ENCODE measurements around the gene PACC1.

The PACC1 gene

DNA sequence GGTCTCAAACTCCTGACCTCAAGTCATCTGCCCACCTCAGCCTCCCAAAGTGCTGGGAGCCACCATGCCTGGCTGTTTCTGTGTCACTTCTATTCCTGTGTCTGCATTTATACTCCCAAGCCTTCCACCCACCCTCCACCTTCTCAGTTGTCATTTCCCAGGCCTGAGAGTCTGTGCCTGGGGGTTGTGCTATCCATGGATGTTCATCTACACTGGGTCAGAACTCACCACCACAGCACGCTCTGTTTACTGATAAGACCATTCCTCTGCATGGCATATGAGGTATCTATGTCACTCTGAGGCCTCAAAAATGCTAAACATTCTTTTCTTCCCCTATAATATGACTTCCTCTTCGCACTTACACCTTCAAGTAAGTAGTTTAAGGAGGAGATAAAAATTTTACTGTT lies 24.1 kb upstream of the PACC1 start:
- no peak for DNase-seq (ENCODE audit: low read depth, low spot score)

DNA sequence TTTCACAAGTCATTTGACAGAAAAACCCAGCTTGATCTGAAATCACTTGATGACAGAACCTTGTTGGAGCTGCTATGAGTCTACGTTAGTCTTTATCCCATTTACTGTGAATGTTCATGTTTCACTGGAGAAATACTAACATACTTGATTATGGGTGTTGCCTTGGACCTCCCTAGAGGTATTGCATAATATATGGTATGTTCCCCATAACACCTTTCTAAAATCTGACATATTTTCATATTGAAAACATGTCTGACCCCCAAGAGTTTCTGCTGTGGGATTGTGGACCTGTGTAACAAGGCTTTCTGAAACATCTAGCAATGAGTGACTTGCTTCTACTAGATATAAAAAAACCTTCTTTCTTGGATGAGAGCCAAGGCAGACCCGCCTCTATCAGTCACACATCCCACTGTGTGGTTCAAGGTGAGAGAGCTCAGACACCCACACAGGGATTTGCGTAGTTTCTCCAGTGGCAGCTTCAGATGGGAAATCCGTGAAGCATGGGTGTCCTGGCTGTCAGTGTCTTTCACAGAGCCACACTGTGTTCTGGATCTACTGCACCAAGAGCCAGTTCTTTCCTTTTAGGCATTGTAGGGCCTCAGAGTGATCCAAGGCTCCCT lies 22.6 kb upstream of the PACC1 start:
- no peak for DNase-seq (ENCODE audit: low read depth, low spot score)

DNA sequence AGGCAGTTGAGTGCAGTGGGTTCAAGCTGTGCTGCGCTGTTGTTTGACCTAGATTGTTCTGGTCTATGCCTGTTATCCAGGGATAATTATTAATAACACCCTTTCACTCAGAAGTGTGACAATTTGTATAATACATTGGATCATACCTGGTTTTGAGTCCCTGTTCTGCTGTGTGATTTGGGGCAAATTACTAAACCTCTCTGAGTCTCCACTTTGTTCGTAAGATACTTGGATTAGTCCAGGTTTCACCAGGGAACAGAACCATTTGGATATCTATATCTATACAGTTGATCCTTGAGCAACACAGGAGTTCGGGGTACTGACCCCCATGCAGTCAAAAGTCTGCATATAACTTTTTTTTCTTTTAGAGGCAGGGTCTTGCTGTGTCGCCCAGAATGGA lies 20.3 kb upstream of the PACC1 start:
- DNase-seq (ENCODE audit: low read depth, low spot score), result no peak

- no peak for DNase-seq (ENCODE audit: low read depth, low spot score)
These were observed 19.1 kb upstream of the PACC1 start for GRCh38 chr1:212433577-212434462.

DNA sequence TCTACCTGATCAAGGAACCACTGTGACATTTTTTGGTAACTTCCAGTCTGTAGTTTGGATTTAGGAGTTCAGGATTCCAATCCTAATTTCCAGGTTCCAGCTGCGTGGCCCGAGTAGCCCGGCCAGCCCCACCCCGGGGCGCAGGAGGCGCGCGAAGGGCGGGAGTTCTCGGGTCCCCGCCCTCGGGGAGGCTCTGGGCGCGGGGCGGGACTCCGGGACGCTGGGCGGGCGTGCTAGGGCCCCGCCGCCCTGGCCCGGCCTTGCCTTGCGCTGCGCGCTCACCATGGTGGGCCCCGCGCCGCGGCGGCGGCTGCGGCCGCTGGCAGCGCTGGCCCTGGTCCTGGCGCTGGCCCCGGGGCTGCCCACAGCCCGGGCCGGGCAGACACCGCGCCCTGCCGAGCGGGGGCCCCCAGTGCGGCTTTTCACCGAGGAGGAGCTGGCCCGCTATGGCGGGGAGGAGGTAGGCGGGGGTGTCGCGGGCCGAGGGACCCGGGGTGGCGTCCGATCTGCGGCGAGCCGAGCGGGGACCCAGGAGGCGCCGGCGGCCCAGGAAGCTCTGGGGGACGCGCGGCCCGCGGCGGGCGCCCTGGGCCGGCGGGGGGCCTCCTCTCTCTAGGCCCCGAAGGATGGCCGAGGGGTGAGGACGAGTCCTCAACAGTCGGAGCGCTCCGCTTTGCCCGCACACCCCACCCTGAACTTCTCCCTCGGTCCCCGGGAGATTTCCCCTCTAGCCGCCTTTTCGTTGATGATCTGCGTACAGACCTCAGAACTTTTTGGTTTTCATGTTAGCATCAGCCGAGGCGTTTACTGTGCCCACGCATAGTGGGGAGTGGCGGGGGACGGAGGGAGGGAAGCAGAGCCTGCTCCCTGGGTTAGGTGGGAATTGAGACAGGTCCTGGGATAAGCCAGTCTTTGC lies 18.2 kb upstream of the PACC1 start, which contains the start of gene NENF:
Gene NENF (plus strand): TSS at position 260 of the 916 bp plus-strand sequence. CDS start 24 bp downstream, at position 284.
- DNase-seq (ENCODE audit: low read depth, low spot score), result no peak

DNA sequence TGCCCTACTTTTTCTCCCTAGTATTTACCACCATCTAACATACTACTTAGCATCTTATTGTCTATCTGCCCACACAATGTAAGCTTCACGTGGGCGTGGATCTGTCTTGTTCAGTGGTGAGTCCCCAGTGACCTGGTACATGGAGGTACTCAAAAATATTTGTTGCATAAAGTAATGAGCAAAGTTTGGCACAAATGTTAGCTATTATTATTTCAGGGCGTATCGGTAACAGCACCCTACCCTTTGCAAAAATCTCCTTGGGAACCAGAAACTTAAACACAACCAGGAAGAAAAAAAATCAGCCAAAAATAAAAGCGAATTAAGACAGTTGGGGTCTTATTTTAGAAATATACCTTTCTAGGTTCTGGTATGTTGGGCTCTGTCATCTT lies 17.6 kb upstream of the PACC1 start:
- no peak for DNase-seq (ENCODE audit: low read depth, low spot score)

GRCh38 chr1:212431644-212432043 lies 17.0 kb upstream of the PACC1 start:
- no peak for DNase-seq (ENCODE audit: low read depth, low spot score)

DNA sequence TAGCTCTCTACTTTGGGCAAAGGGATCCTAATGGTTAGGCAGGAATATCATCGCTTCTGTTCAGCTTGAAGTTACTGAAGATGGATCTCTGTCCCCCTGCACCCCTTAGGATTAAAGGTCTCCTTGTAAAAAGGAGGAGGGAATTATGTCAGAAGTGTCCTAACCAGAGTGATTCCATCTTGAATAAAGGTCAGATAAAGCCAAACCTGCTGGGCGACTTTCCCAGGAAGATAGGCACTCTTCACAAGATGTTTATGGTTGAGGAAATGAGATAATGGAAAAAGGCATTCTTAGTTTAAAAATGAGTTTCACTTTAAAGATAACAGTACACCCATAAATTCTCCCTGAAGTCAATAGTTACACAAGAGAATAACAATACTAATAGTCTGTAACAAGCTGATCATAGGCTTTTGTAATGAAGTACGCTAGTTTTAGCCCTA lies 16.3 kb upstream of the PACC1 start:
- no peak for DNase-seq (ENCODE audit: low read depth, low spot score)

DNA sequence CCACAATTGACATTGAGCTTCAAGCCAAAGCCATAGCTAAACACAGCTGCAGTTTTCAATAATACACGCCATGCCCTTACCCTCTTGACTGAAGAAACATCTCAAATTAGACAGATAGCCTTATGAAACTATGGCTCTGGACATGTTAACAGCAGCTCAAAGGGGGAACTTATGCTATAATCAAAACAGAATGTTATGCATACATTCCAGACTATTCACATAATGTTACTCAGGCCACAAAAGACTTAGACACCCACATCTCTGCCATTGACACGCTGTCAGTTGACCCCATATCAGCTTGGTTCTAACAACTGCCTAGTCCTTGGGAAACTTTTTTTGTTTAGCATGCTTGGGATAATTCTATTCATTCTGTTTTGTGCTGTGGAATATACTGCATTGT lies 15.7 kb upstream of the PACC1 start:
- no peak for DNase-seq (ENCODE audit: low read depth, low spot score)

DNA sequence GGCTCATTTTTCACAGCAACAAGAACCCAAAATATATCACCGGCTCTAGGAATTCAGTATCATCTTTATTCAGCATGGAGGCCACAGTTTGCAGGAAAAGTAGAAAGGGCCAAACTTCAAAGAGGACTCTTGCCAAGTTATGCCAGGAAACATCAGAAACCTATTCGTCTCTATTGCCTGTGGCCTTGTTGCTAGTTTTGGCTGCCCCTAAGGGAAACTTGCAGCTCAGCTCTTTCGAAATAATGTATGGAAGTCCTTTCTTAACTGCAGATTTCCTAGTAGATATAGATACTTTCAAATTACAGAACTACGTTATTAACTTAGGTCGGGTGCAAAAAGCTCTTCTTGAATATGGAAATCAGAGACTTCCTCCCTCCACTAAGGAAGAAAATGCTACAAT lies 13.8 kb upstream of the PACC1 start:
- no peak for DNase-seq (ENCODE audit: low read depth, low spot score)

DNA sequence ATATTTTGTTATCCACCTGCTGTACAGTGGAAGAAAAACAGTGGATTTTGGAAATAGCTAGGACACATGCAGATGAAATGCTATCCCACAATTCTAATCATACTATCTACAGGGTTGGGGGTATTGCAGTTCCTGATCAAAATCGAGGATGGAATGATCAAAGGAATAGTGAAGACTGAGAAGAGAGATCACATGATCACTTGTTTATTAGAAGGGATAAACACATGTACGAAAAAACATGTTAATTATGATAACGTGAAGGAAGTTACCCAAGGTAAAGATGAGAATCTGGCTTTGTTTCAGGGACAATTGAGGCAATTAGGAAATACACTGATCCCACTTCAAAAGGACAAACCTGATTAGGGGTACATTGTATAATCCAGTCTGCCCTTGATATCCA lies 9.2 kb upstream of the PACC1 start:
- no peak for DNase-seq (ENCODE audit: low read depth, low spot score)

DNA sequence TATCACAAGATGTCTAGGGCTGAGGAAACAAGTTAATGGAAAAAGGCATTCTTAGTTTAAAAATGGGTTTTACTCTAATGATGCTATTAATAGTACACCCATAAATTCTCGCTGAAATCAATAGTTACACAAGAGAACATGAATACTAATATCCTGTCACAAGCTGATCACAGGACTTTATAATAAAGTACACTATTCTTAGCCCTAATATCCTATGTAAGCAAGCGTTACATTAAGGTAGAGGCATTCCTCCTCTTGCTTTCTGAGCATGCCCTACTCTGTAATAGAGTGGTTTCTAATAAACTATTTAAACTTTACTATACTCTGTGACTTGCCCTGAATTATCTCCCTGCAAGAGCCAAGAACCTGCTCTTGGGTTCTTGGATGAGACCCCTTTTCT lies 6.5 kb upstream of the PACC1 start:
- no peak for DNase-seq (ENCODE audit: low read depth, low spot score)

- no peak for DNase-seq (ENCODE audit: low read depth, low spot score)
These were observed 588 bp upstream of the PACC1 start for GRCh38 chr1:212415107-212415841.

GRCh38 chr1:212413902-212414327 lies 771 bp downstream of the PACC1 start:
- no peak for DNase-seq (ENCODE audit: low read depth, low spot score)

- no peak for DNase-seq (ENCODE audit: low read depth, low spot score)
These were observed 2.3 kb downstream of the PACC1 start for GRCh38 chr1:212412374-212412773.

GRCh38 chr1:212410231-212410820 lies 4.4 kb downstream of the PACC1 start:
- no peak for DNase-seq (ENCODE audit: low read depth, low spot score)

- DNase-seq (ENCODE audit: low read depth, low spot score), result no peak
These were observed 11.9 kb downstream of the PACC1 start for GRCh38 chr1:212402666-212403321.

DNA sequence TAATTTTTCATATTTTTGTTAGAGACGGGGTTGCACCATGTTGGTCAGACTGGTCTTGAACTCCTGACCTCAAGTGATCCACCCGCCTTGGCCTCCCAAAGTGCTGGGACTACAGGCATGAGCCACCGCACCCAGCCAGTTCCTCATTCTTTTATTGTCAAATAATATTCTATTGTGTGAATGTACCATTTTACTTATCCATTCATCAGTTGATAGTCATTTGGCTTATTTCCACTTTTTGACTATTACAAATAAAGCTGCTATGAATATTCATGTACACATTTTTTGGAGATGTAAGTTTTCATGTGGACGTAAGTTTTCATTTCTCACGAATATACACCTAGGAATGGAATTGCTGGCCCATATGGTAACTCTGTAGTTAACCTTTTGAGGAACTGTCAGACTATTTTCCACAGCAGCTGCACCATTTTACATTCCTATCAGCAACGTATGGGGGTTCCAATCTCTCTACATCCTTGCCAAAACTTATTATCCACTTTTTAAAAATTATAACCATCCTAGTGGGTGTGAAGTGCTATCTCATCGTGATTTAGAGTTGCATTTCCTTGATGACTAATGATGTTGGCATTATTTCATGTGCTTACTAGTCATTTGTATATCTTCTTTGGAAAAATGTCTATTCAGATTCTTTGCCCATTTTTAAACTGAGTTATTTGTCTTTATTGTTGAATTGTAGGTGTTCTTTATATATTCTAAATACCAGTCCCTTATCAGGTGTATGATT lies 12.7 kb downstream of the PACC1 start:
- DNase-seq (ENCODE audit: low read depth, low spot score), result no peak

- DNase-seq (ENCODE audit: low read depth, low spot score), result no peak
These were observed 13.6 kb downstream of the PACC1 start for GRCh38 chr1:212401042-212401441.

- no peak for DNase-seq (ENCODE audit: low read depth, low spot score)
These were observed 17.5 kb downstream of the PACC1 start for GRCh38 chr1:212397171-212397570.

All from brain pericyte (primary cell).